Panc1 (cell line): ENCODE results near the gene CAMK1G. TPM values are rescaled to one million over a fixed set of nuclear protein-coding genes. Genes with fewer than 3 reads are reported as not detected.

ENCODE experiments used
- ATAC-seq: fragments of 200-7000 bp; cut with Tn5 transposase; 2 replicates; pipeline ENCODE4 v1.9.1; 2020; ENCODE audit warnings: mild to moderate bottlenecking, moderate library complexity
- BruUV-seq: library from RNA; stranded (reverse); fragments of 400-500 nt; replicated peaks from 2 replicates; lab custom pipeline; 2021; lab: Mats Ljungman, UMichigan
- CTCF ChIA-PET: fragments of 300-600 bp; sonication (Branson Sonifier 250); formaldehyde crosslinking; loops from one replicate; lab custom pipeline; 2022; ENCODE audit warnings: antibody characterized with exemption; lab: Charles Lee
- POLR2A ChIA-PET: fragments of 300-600 bp; sonication (Branson Sonifier 250); formaldehyde crosslinking; loops from one replicate; lab custom pipeline; 2022; ENCODE audit warnings: antibody characterized with exemption; lab: Charles Lee
- DNase-seq: peaks from one replicate; pipeline ENCODE4 v3.0.0-alpha.2; 2010; ENCODE audit warnings: low read depth, low spot score
- H3K27ac ChIP-seq: 2 replicates; pipeline ENCODE4 v1.5.1; 2011; ENCODE audit warnings: mild to moderate bottlenecking, low read length, inconsistent platforms
- H3K27me3 ChIP-seq: fragments of 200-500 bp; sonication (Bioruptor generic); 2 replicates; pipeline ENCODE4 v1.6.0; 2014; ENCODE audit warnings: low read length, inconsistent platforms; ENCODE audit not compliant: control insufficient read depth, insufficient read depth
- H3K36me3 ChIP-seq: fragments of 200-500 bp; sonication (Bioruptor generic); 2 replicates; pipeline ENCODE4 v1.5.1; 2014; ENCODE audit warnings: inconsistent platforms, mild to moderate bottlenecking, low read length, moderate library complexity; ENCODE audit not compliant: control insufficient read depth, insufficient read depth
- H3K4me1 ChIP-seq: 2 replicates; pipeline ENCODE4 v1.5.1; 2011; ENCODE audit warnings: inconsistent platforms, mild to moderate bottlenecking, low read length, moderate library complexity; ENCODE audit not compliant: control insufficient read depth, insufficient read depth
- H3K4me3 ChIP-seq, 2 experiments: 2 replicates each; pipeline ENCODE4 v1.5.1; 2011 to 2012; ENCODE audit warnings: low read depth in 2 of 2, low read length in 2 of 2, mild to moderate bottlenecking in 2 of 2, inconsistent platforms in 1 of 2, moderate library complexity in 1 of 2
- H3K9me3 ChIP-seq: fragments of 200-500 bp; sonication (Bioruptor generic); 2 replicates; pipeline ENCODE4 v1.5.1; 2014; ENCODE audit warnings: low read depth, mild to moderate bottlenecking, inconsistent platforms, low read length, moderate library complexity; ENCODE audit not compliant: control insufficient read depth, insufficient read depth
- POLR2AphosphoS5 ChIP-seq: IDR thresholded peaks from 2 replicates; pipeline ENCODE4 v1.6.1; 2012; ENCODE audit warnings: mild to moderate bottlenecking, low read depth, low read length, moderate library complexity
- REST ChIP-seq, 2 experiments: IDR thresholded peaks; 2 replicates each; pipeline ENCODE4 v1.6.1; 2011 to 2012; ENCODE audit warnings: low read depth in 2 of 2, control low read depth in 1 of 2, low read length in 1 of 2, mild to moderate bottlenecking in 1 of 2, moderate library complexity in 1 of 2; ENCODE audit not compliant: insufficient read depth in 1 of 2
- SIN3A ChIP-seq: IDR thresholded peaks from 2 replicates; pipeline ENCODE4 v1.6.1; 2012; ENCODE audit warnings: low read depth, mild to moderate bottlenecking, low read length, moderate library complexity, borderline replicate concordance; ENCODE audit not compliant: insufficient read depth
- TCF7L2 ChIP-seq: IDR thresholded peaks from 2 replicates; pipeline ENCODE4 v1.6.1; 2011; ENCODE audit warnings: mild to moderate bottlenecking, low read depth, low read length, inconsistent platforms
- in situ Hi-C: cut with HindIII; loops from 2 replicates; pipeline ENCODE4 v1.10.0; 2016; ENCODE audit warnings: low sequenced_read_pairs, low pct_unique_long_range_greater_than_20kb
- intact Hi-C: fragments of 100-400 bp; cut with micrococcal nuclease; formaldehyde crosslinking; loops from one replicate; pipeline ENCODE4 v1.10.0; 2022; ENCODE audit not compliant: unreplicated experiment
- total RNA-seq: library from RNA; stranded (reverse); gene quantifications from one replicate; pipeline ENCODE4 v1.2.1, GENCODE V29; 2021; ENCODE audit not compliant: unreplicated experiment
- TF ChIP-seq, protein P1 (sequence below): fragments of 450-650 bp; IDR thresholded peaks from 2 replicates; pipeline ENCODE4 v1.5.1; 2017; ENCODE audit warnings: mild to moderate bottlenecking

CAMK1G gene
- total RNA-seq, 1 experiment from 2014 or later, result not detected

- ChIA-PET POLR2A (no interaction called here), CTCF (no interaction called here)
- no peak overlapping the region for H3K4me3 ChIP-seq
- no peaks in the 10 kb centered on the region for H3K36me3 ChIP-seq
- in situ Hi-C loops (no loop called here), intact Hi-C loops (no loop called here)
- BruUV-seq, result no TSS peak
- H3K27ac ChIP-seq, result no peak overlapping the region
- H3K27me3 ChIP-seq, result no peaks in the 10 kb centered on the region
- no peaks in the 10 kb centered on the region for H3K4me1 ChIP-seq
- H3K9me3 ChIP-seq, result no peaks in the 10 kb centered on the region
- TF ChIP-seq, protein P1, sequence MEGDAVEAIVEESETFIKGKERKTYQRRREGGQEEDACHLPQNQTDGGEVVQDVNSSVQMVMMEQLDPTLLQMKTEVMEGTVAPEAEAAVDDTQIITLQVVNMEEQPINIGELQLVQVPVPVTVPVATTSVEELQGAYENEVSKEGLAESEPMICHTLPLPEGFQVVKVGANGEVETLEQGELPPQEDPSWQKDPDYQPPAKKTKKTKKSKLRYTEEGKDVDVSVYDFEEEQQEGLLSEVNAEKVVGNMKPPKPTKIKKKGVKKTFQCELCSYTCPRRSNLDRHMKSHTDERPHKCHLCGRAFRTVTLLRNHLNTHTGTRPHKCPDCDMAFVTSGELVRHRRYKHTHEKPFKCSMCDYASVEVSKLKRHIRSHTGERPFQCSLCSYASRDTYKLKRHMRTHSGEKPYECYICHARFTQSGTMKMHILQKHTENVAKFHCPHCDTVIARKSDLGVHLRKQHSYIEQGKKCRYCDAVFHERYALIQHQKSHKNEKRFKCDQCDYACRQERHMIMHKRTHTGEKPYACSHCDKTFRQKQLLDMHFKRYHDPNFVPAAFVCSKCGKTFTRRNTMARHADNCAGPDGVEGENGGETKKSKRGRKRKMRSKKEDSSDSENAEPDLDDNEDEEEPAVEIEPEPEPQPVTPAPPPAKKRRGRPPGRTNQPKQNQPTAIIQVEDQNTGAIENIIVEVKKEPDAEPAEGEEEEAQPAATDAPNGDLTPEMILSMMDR, result no peak
- TF ChIP-seq POLR2AphosphoS5 (no peak), REST (IDR thresholded peaks at IDR 0.05; ENCODE audit: insufficient read depth in 1 of 2, low read depth in 2 of 2, low read length in 1 of 2) (no peak), TCF7L2 (no peak), SIN3A (no peak)
- ATAC-seq (no peak), DNase-seq (no peak)
These were observed 43.9 kb upstream of the CAMK1G start for GRCh38 chr1:209539576-209539975.

- in situ Hi-C loops, result no loop called here
- POLR2A ChIA-PET, result no interaction called here
- CTCF ChIA-PET, result no interaction called here
These were observed 40.9 kb upstream of the CAMK1G start for GRCh38 chr1:209542585-209542984.

More at GRCh38 chr1:209542585-209542984, 40.9 kb upstream of the CAMK1G start:
- Histone ChIP-seq H3K27ac (no peak overlapping the region), H3K27me3 (no peaks in the 10 kb centered on the region), H3K4me3 (no peak overlapping the region), H3K9me3 (no peaks in the 10 kb centered on the region), H3K4me1 (no peaks in the 10 kb centered on the region), H3K36me3 (no peaks in the 10 kb centered on the region)
- BruUV-seq, result no TSS peak
- no peak for ATAC-seq
- intact Hi-C loops, result no loop called here
- TF ChIP-seq REST (IDR thresholded peaks at IDR 0.05; ENCODE audit: insufficient read depth in 1 of 2, low read depth in 2 of 2, low read length in 1 of 2), result no peak
- TF ChIP-seq SIN3A, result no peak
- TF ChIP-seq POLR2AphosphoS5, result no peak
- no peak for TF ChIP-seq TCF7L2
- TF ChIP-seq, protein P1, result no peak
- DNase-seq, result no peak
